Activated CD8-positive, alpha-beta memory T cell treated with anti-CD3 and anti-CD28 coated beads, Interleukin-2, amount 50 U/mL, for 24 hours (primary cell): ENCODE results near the gene WLS.

ENCODE experiments used
- DNase-seq: peaks from one replicate; pipeline ENCODE4 v3.0.0-alpha.2; 2020; ENCODE audit errors: extremely low read depth

The WLS gene

GRCh38 chr1:68136187-68136586, 96.1 kb downstream of the WLS start:
- no peak for DNase-seq

- no peak for DNase-seq
These were observed 99.7 kb downstream of the WLS start for GRCh38 chr1:68132426-68133130.

- DNase-seq = no peak
These were observed 101.1 kb downstream of the WLS start for GRCh38 chr1:68131261-68131660.

- DNase-seq = no peak
These were observed 102.6 kb downstream of the WLS start for GRCh38 chr1:68129536-68130250.

- no peak for DNase-seq
These were observed 103.5 kb downstream of the WLS start for GRCh38 chr1:68128820-68129219.

- no peak for DNase-seq
These were observed 104.2 kb downstream of the WLS start for GRCh38 chr1:68128157-68128556.

GRCh38 chr1:68121536-68121935, 110.8 kb downstream of the WLS start:
- DNase-seq = no peak

- no peak for DNase-seq
These were observed 112.1 kb downstream of the WLS start for GRCh38 chr1:68120136-68120791.

- no peak for DNase-seq
These were observed 112.9 kb downstream of the WLS start for GRCh38 chr1:68119445-68119844.

- DNase-seq = no peak
These were observed 114.9 kb downstream of the WLS start for GRCh38 chr1:68117416-68117815.

- DNase-seq = peak; percentile 7
These were observed 115.6 kb downstream of the WLS start for GRCh38 chr1:68116643-68117235.

GRCh38 chr1:68115308-68115707, 117.0 kb downstream of the WLS start:
- no peak for DNase-seq

- DNase-seq = no peak
These were observed 118.4 kb downstream of the WLS start for GRCh38 chr1:68113966-68114365.

- no peak for DNase-seq
These were observed 119.5 kb downstream of the WLS start for GRCh38 chr1:68112835-68113243.

GRCh38 chr1:68111519-68112436, 120.5 kb downstream of the WLS start:
- no peak for DNase-seq

GRCh38 chr1:68107771-68108170, 124.6 kb downstream of the WLS start:
- no peak for DNase-seq

GRCh38 chr1:68103884-68104554, 128.3 kb downstream of the WLS start:
- DNase-seq = no peak

GRCh38 chr1:68103011-68103545, 129.2 kb downstream of the WLS start:
- DNase-seq = no peak

GRCh38 chr1:68101829-68102228, 130.5 kb downstream of the WLS start:
- no peak for DNase-seq

GRCh38 chr1:68100571-68100970, 131.8 kb downstream of the WLS start:
- no peak for DNase-seq

GRCh38 chr1:68093737-68094136, 138.6 kb downstream of the WLS start:
- no peak for DNase-seq
